ENCODE data around the gene KRTAP5-8. TPM values are rescaled to one million over a fixed set of nuclear protein-coding genes. Genes with fewer than 3 reads are reported as not detected.
"Not testable (repeated sequence)": the region's sequence is repeated elsewhere in the genome, so short reads cannot be mapped to it uniquely, and the experiment has no call there.

Gene KRTAP5-8
- total and polyA plus RNA-seq, 9 of the 15 experiments (the other 6 are each of a cell fraction or from before 2014, with no cell fraction given), result not detected

- H3K27me3 ChIP-seq (ENCODE audit: control insufficient read depth in 2 of 2, insufficient read depth in 2 of 2, low read length in 2 of 2), result peaks cover 11 to 24% of the 10 kb centered on the region in 2 experiments; a peak in 3 of 5 replicates
- H3K4me2 ChIP-seq (ENCODE audit: insufficient read depth, low read length); H3K27ac ChIP-seq (ENCODE audit: extremely low read depth, low read depth, low read length); POLR2A ChIA-PET; BruUV-seq (replicated peaks); H4K20me1 ChIP-seq (replicated peaks; ENCODE audit: control insufficient read depth, insufficient read depth, low read length); CTCF ChIA-PET (ENCODE audit: low intra/inter-chr PET ratio); in situ Hi-C loops (cut with MboI); H3K4me3 ChIP-seq; H3K9ac ChIP-seq (ENCODE audit: insufficient read depth in 1 of 2, low read depth in 2 of 2, low read length in 2 of 2); H3K36me3 ChIP-seq (ENCODE audit: control insufficient read depth, insufficient read depth, low read length); H3K9me3 ChIP-seq (replicated peaks; ENCODE audit: control insufficient read depth, insufficient read depth, low read depth, low read length); H3K9me1 ChIP-seq (ENCODE audit: control insufficient read depth, insufficient read depth, low read length); ATAC-seq; H3K79me2 ChIP-seq (ENCODE audit: control insufficient read depth, insufficient read depth, low read length); H2AFZ ChIP-seq (ENCODE audit: low read depth, low read length); TF ChIP-seq MYNN (CRISPR knock-in tag; IDR thresholded peaks at IDR 0.05): not testable (repeated sequence)
- peaks cover 12 to 13% of the 10 kb centered on the region in 2 experiments; a peak in 4 of 5 replicates for H3K4me1 ChIP-seq (replicated peaks in 1 of 2; ENCODE audit: control insufficient read depth in 2 of 2, insufficient read depth in 2 of 2, low read length in 2 of 2)
- FAIRE-seq (peak; percentile 6), DNase-seq (ENCODE audit: extremely low read depth in 1 of 4, low spot score in 3 of 4) (peak in 2 of 4 experiments; percentile 24 to 74)
- intact Hi-C loops (cut with micrococcal nuclease), result loop anchor here (10.0 kb wide), 1 partner anchor 90 kb away; the partner anchor contains the start of gene DHCR7
- WGBS (ENCODE audit: insufficient coverage, low coverage, missing lambda C conversion rate), result 14% methylated on average over 16 of the region's 17 CpGs
- TF ChIP-seq NEUROD1 (IDR thresholded peaks at IDR 0.05; ENCODE audit: borderline replicate concordance, low read depth, low read length, partially characterized antibody) (peak; percentile 11), RCOR1 (IDR thresholded peaks at IDR 0.05; ENCODE audit: borderline replicate concordance in 1 of 2, low read depth in 2 of 2, low read length in 2 of 2) (0 out of 4 replicates have a peak, but pooled peaks of 1 of the 2 experiments have one; percentile 14), MTA3 (IDR thresholded peaks at IDR 0.05; ENCODE audit: borderline replicate concordance) (0 out of 2 replicates have a peak, but pooled peaks have one; percentile 31), GATA2 (CRISPR knock-in tag; IDR thresholded peaks at IDR 0.05) (peak; percentile 75), SMAD4 (CRISPR knock-in tag; conservative IDR thresholded peaks at IDR 0.05) (peak; percentile 60; the same call in 1 of the 2 replicates), CBFA2T3 (IDR thresholded peaks at IDR 0.05) (peak; percentile 90), L3MBTL2 (IDR thresholded peaks at IDR 0.05) (0 out of 2 replicates have a peak, but pooled peaks have one; percentile 27), TCF3 (CRISPR knock-in tag; IDR thresholded peaks at IDR 0.05) (peak; percentile 80), MTA2 (IDR thresholded peaks at IDR 0.05; ENCODE audit: low read depth) (peak; percentile 62), CBFA2T2 (conservative IDR thresholded peaks at IDR 0.05) (peak; percentile 86), HDAC2 (IDR thresholded peaks at IDR 0.05) (0 out of 2 replicates have a peak, but pooled peaks have one; percentile 54), NFIC (IDR thresholded peaks at IDR 0.05) (peak; percentile 85), TRIM24 (IDR thresholded peaks at IDR 0.05) (peak in 1 of 2 experiments; percentile 62; a peak in 1 of 4 replicates), DPF2 (IDR thresholded peaks at IDR 0.05) (peak; percentile 61), SMARCA4 (IDR thresholded peaks at IDR 0.05) (peak; percentile 81), TAL1 (IDR thresholded peaks at IDR 0.05) (peak; percentile 77), NCOR1 (IDR thresholded peaks at IDR 0.05) (peak; percentile 84), KDM1A (IDR thresholded peaks at IDR 0.05) (peak; percentile 9 to 56; a peak in 3 of 4 replicates), HMBOX1 (IDR thresholded peaks at IDR 0.05) (peak; percentile 67), MYNN (IDR thresholded peaks at IDR 0.05) (0 out of 2 replicates have a peak, but pooled peaks have one; percentile 45), SMARCE1 (IDR thresholded peaks at IDR 0.05) (peak; percentile 58), PHF21A (IDR thresholded peaks at IDR 0.05; ENCODE audit: borderline replicate concordance, low read depth) (0 out of 2 replicates have a peak, but pooled peaks have one; percentile 24), ZEB2 (IDR thresholded peaks at IDR 0.05) (0 out of 2 replicates have a peak, but pooled peaks have one; percentile 49), MAX (CRISPR knock-in tag; IDR thresholded peaks at IDR 0.05) (0 out of 2 replicates have a peak, but pooled peaks have one; percentile 13), POLR2AphosphoS5 (IDR thresholded peaks at IDR 0.05; ENCODE audit: control insufficient read depth, insufficient read depth, low read depth, low read length) (peak; percentile 57; the same call in 1 of the 2 replicates)
Measured at GRCh38 chr11:71534711-71535608, 2.9 kb upstream of the KRTAP5-8 start.
